ENCODE measurements around the gene SULT1C4.

- no peak for TF ChIP-seq CTCF (conservative IDR thresholded peaks at IDR 0.05; ENCODE audit: low read depth in 2 of 2)
- no peak for TF ChIP-seq EZH2 (IDR thresholded peaks at IDR 0.05; ENCODE audit: low read depth, unreplicated experiment)
- no peak for TF ChIP-seq EZH2phosphoT487 (IDR thresholded peaks at IDR 0.05; ENCODE audit: unreplicated experiment)
- TF ChIP-seq POLR2AphosphoS5 (IDR thresholded peaks at IDR 0.05; ENCODE audit: low read depth) = no peak
- TF ChIP-seq CREB1 (CRISPR knock-in tag; IDR thresholded peaks at IDR 0.05; ENCODE audit: low read depth) = no peak
- no peak for TF ChIP-seq STAT1 (IDR thresholded peaks at IDR 0.05; ENCODE audit: unreplicated experiment)
- no peak for TF ChIP-seq JUNB (IDR thresholded peaks at IDR 0.05; ENCODE audit: unreplicated experiment)
- TF ChIP-seq REST (IDR thresholded peaks at IDR 0.05; ENCODE audit: unreplicated experiment) = no peak
Measured at GRCh38 chr2:108354136-108354535, 23.6 kb upstream of the SULT1C4 start.

Measured in GM23338 (cell line).